Measurements from ENCODE around the gene ROPN1B.

DNA sequence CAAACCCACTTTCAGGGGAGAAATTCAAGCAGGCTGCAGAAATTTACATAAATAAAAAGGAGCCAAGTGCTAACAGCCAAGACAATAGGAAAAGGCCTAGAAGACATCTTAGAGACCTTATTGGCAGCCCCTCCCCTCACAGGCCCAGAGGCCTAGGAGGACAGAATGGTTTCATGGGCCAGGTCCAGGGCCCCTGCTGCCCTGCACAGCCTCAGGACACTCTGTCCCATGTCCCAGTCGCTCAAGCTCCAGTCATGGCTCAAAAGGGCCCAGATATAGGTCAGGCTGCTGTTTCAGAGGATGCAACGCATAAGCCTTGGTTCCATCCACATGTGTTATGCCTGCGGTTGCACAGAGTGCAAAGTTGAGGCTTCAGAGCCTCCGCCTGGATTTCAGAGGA, 59.1 kb downstream of the ROPN1B start:
- TF ChIP-seq POLR2A (IDR thresholded peaks at IDR 0.05; ENCODE audit: low read length) = no peak
- no peak for TF ChIP-seq GATA1 (IDR thresholded peaks at IDR 0.05; ENCODE audit: low read depth, low read length)

Data from erythroblast (primary cell).